Right cardiac atrium (tissue), 5 donors: ENCODE data around the gene DOC2A. TPM values are rescaled to one million over a fixed set of nuclear protein-coding genes. Genes with fewer than 3 reads are reported as not detected.
A peak's percentile ranks its signal among the peaks of the same experiment; 100 is the strongest.
"Not testable (repeated sequence)": the region's sequence is repeated elsewhere in the genome, so short reads cannot be mapped to it uniquely, and the experiment has no call there.

Source experiments
- ATAC-seq, 2 donors: fragments of 200-7000 bp; cut with Tn5 transposase; one replicate each; pipeline versions ENCODE4 v1.8.0 to v1.9.1; 2020; ENCODE audit warnings: moderate library complexity in 2 of 2, mild to moderate bottlenecking in 1 of 2
- DNase-seq, 3 donors: peaks; one replicate each; pipeline ENCODE4 v3.0.0-alpha.2; 2020
- H3K27ac ChIP-seq: one replicate; pipeline ENCODE4 v1.5.1; 2013; ENCODE audit warnings: mild to moderate bottlenecking, low read length, control low read depth, moderate library complexity
- H3K27me3 ChIP-seq: one replicate; pipeline ENCODE4 v1.6.1; 2013; ENCODE audit not compliant: control insufficient read depth, insufficient read depth
- H3K4me1 ChIP-seq: one replicate; pipeline ENCODE4 v1.6.1; 2013; ENCODE audit warnings: low read length; ENCODE audit not compliant: control insufficient read depth, insufficient read depth
- H3K4me3 ChIP-seq: one replicate; pipeline ENCODE4 v1.5.1; 2013; ENCODE audit warnings: low read length, control low read depth
- H3K9me3 ChIP-seq: one replicate; pipeline ENCODE4 v1.6.1; 2013; ENCODE audit warnings: low read length; ENCODE audit not compliant: control insufficient read depth
- WGBS: extraction: QIAGEN DNeasy Blood & Tissue Kit; methylation state at CpG from one replicate; pipeline ENCODE4 v1.1.7; 2013; 5-methylcytosine and 5-hydroxymethylcytosine counted together
- intact Hi-C, 4 donors: fragments of 100-400 bp; cut with DNase I; formaldehyde crosslinking; loops; one replicate each; pipeline versions ENCODE4 v1.11.0 to v1.14.0; 2022 to 2023
- polyA plus RNA-seq: library from polyadenylated mRNA; stranded (reverse); fragments of 200-250 nt; gene quantifications from one replicate; pipeline ENCODE4 v1.2.3, GENCODE V29; 2013
- total RNA-seq, 4 donors: library from RNA; stranded (reverse); fragmentation: NEBNext Ultra II Directional; extraction: Animal tissue kit (Norgen Biotek cat#: 25700); gene quantifications; one replicate each; pipeline ENCODE4 v1.2.1, GENCODE V29; 2021
- donor health status: healthy with polysubstance abuse.
- donor health status: DM: no; HTN: yes; CAD: no.
- donor health status: DM: no; HTN: no; CAD: no.
- donor health status: DM: no; HTN: yes; CAD: no; lungs with severe emphysema.
- donor health status: DM: yes; HTN: yes; CAD: no.

DOC2A gene
- total and polyA plus RNA-seq, 5 donors = 0.40 to 0.77 (median 0.53) TPM

GRCh38 chr16:30041841-30042240 is 31.0 kb upstream of the DOC2A start:
- Histone ChIP-seq H3K27me3 (no peaks in the 10 kb centered on the region), H3K4me3 (no peak overlapping the region), H3K27ac (no peak overlapping the region), H3K9me3 (no peaks in the 10 kb centered on the region), H3K4me1 (no peaks in the 10 kb centered on the region)
- ATAC-seq = no peak
- no peak for DNase-seq
- WGBS = 18% methylated on average over 5 of the region's 5 CpGs
- intact Hi-C loops = loop anchor here in 1 of 4 donors (5.0 kb wide), 1 partner anchor 50 kb away; the partner anchor contains the start of gene TBX6

DNA sequence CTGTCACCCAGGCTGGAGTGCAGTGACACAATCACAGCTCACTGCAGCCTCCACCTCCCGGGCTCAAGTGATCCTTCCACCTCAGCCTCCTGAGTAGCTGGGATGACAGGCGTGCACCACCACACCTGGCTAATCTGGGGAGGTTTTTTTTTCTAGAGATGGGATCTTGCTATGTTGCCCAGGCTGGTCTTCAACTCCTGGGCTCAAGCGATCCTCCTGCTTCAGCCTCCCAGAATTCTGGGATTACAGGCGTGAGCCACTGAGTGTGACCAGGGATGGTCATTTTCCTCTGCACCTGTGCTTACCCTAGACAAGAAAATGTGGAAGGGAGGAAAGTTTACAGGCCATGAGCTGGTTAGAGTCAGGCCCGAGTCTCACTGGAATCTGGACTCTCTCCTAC is 29.9 kb upstream of the DOC2A start:
- H3K27ac ChIP-seq, H3K4me3 ChIP-seq, H3K9me3 ChIP-seq, H3K27me3 ChIP-seq, ATAC-seq, DNase-seq, H3K4me1 ChIP-seq: not testable (repeated sequence)
- intact Hi-C loops = loop anchor here in 1 of 4 donors (5.0 kb wide), 1 partner anchor 52 kb away; the partner anchor contains the start of gene TBX6
- 84% methylated on average over 5 of the region's 5 CpGs for WGBS

DNA sequence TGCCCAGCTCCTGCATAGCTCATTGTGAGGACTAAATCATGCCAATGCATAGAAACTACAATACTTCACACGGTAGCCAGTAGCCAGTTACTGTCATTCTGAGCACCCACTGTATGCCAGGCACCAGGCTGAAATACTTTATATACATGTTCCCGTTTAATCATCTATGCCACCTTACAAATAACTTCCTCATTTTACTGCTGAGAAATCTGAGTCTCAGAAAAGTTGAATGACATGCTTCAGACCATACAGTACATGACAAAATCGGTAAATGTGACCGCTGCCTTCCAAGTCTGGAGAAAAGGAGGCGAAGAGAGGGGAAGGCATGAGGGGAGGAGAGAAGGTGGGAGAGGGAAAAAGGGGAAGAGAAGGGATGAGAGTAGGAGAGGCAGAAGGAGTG is 29.4 kb upstream of the DOC2A start:
- 68% methylated on average over 5 of the region's 5 CpGs for WGBS
- H3K4me3 ChIP-seq = no peak overlapping the region
- H3K4me1 ChIP-seq = no peaks in the 10 kb centered on the region
- H3K9me3 ChIP-seq = no peaks in the 10 kb centered on the region
- no peaks in the 10 kb centered on the region for H3K27me3 ChIP-seq
- DNase-seq (no peak), ATAC-seq (no peak)
- intact Hi-C loops = loop anchor here in 1 of 4 donors (5.0 kb wide), 1 partner anchor 52 kb away; the partner anchor contains the start of gene TBX6
- H3K27ac ChIP-seq = no peak overlapping the region

DNA sequence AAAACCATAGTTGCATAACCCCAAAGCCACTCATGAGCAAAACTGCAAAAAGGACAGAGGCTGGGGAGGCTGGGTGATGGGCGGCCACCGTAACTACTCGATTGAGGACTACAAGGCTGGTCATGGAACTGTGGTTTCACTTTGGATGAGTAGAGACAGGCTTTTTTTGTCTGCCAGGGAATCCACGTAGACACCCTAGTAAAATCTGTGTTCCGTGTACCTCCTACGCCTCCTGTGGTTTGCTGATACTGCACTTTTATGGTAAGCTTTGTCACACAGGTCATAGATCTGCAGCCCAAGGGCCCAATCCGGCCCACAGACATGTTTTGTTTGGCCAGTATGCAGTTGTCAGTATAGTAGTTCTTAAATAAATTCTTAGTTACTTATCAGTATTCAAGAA is 22.4 kb upstream of the DOC2A start:
- no peak for DNase-seq
- Histone ChIP-seq H3K9me3 (no peaks in the 10 kb centered on the region), H3K27me3 (no peaks in the 10 kb centered on the region), H3K4me3 (no peak overlapping the region), H3K27ac (no peak overlapping the region), H3K4me1 (no peaks in the 10 kb centered on the region)
- ATAC-seq = no peak
- 68% methylated on average over 7 of the region's 7 CpGs for WGBS
- intact Hi-C loops = no loop called here

DNA sequence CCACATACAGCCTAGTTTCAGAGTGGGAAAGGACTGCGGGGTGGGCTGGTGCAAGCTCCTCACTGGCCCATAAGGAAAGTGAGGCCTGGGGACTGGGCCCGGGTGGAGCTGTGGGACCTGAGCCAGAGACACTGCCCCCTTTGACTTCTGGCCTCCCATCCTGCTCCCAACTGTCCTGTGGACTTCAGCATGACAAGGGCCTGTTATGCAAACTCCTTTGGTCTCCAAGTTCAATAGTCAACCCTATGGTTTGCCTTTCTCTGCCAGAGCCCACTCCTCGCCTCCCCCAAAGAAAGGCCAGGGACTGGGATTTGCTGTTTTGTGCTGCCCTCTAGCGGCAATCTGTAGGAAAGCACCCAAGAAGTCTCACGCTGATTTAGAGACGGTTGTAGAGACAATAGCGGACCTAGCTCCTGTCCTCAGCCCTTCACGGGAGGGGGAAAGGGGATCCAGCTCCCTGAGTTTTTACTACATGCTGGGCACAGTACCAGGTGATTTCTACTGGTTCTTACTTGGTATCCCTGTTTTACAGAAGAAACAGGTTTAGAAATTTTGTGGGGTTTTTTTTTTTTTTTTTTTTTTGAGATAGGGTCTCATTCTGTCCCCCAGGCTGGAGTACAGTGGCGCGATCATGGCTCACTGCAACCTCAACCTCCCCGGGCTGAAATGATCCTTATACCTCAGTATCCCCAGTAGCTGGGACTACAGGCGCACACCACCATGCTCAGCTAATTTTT is 21.4 kb upstream of the DOC2A start:
- Histone ChIP-seq H3K27me3 (no peaks in the 10 kb centered on the region), H3K4me1 (no peaks in the 10 kb centered on the region), H3K4me3 (no peak overlapping the region), H3K9me3 (no peaks in the 10 kb centered on the region), H3K27ac (no peak overlapping the region)
- 25% methylated on average over 12 of the region's 12 CpGs for WGBS
- ATAC-seq (no peak), DNase-seq (peak in 1 of 3 donors; percentile 40)
- intact Hi-C loops = no loop called here

GRCh38 chr16:30031477-30031918 is 20.7 kb upstream of the DOC2A start:
- ATAC-seq = no peak
- WGBS = 20% methylated on average over 11 of the region's 11 CpGs
- Histone ChIP-seq H3K4me3 (no peak overlapping the region), H3K27me3 (no peaks in the 10 kb centered on the region), H3K4me1 (no peaks in the 10 kb centered on the region), H3K9me3 (no peaks in the 10 kb centered on the region), H3K27ac (no peak overlapping the region)
- intact Hi-C loops = no loop called here
- no peak for DNase-seq

DNA sequence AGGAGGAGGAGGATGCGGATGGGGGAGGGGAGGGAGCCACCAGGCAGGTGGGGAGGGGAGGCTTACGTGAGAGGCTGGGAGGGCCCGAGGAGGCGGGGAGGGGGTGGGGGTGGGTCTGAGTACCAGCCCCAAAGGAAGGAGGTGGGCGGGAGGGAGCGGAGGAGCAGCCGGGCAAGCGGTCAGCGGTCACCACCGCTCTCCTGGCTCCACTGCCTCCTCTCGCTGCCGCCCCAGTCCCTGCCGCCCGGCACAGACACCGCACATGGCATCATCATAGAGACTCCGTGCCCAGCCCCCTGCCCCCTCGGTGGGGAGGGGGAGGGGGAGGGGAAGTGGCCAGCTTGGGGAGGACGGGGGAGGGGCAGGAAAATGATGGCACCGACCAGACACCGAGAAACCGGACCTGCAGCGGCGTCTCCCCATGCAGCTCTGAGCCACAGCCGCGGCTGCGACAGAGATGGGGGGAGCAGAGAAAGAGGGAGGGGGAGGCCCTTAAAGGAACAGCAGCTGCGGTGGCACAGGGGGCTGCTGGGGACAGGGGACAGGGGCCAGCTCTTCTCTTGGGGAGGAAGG is 20.1 kb upstream of the DOC2A start, which contains the start of gene TLCD3B:
Gene TLCD3B (minus strand): TSS at position 431 of the 573 bp plus-strand sequence. CDS start 744 bp downstream, outside the sequence.
- DNase-seq (peak in 1 of 3 donors; percentile 54), ATAC-seq (peak in 1 of 2 donors; percentile 15)
- no peaks in the 10 kb centered on the region for H3K9me3 ChIP-seq
- intact Hi-C loops = no loop called here
- 1% methylated on average over 27 of the region's 27 CpGs for WGBS
- H3K27ac ChIP-seq = no peak within 1 kb of the TSS
- no peaks in the 10 kb centered on the region for H3K4me1 ChIP-seq
- no peak within 1 kb of the TSS for H3K4me3 ChIP-seq
- no peaks in the 10 kb centered on the region for H3K27me3 ChIP-seq

- Histone ChIP-seq H3K4me1 (no peaks in the 10 kb centered on the region), H3K4me3 (no peak overlapping the region), H3K27ac (no peak overlapping the region), H3K27me3 (no peaks in the 10 kb centered on the region), H3K9me3 (no peaks in the 10 kb centered on the region)
- intact Hi-C loops = no loop called here
- ATAC-seq (no peak), DNase-seq (peak in 1 of 3 donors; percentile 49)
- WGBS = 23% methylated on average over 23 of the region's 23 CpGs
These were observed 19.3 kb upstream of the DOC2A start for GRCh38 chr16:30030011-30030685.

- H3K27ac ChIP-seq = no peak overlapping the region
- intact Hi-C loops = loop anchor here in 2 of 4 donors (10.0 kb wide), 1 partner anchor 334 kb away; no protein-coding TSS in a partner anchor
- no peaks in the 10 kb centered on the region for H3K27me3 ChIP-seq
- H3K4me1 ChIP-seq = no peaks in the 10 kb centered on the region
- H3K9me3 ChIP-seq = no peaks in the 10 kb centered on the region
- no peak overlapping the region for H3K4me3 ChIP-seq
- ATAC-seq = peak in 1 of 2 donors; percentile 27
- peak in 1 of 3 donors; percentile 62 for DNase-seq
- WGBS = 12% methylated on average over 18 of the region's 18 CpGs
These were observed 17.7 kb upstream of the DOC2A start for GRCh38 chr16:30028438-30029076.

GRCh38 chr16:30027588-30028437 is 17.0 kb upstream of the DOC2A start:
- Histone ChIP-seq H3K27me3 (no peaks in the 10 kb centered on the region), H3K4me3 (no peak overlapping the region), H3K9me3 (no peaks in the 10 kb centered on the region), H3K27ac (no peak overlapping the region), H3K4me1 (no peaks in the 10 kb centered on the region)
- ATAC-seq = no peak
- intact Hi-C loops = loop anchor here in 2 of 4 donors (10.0 kb wide), 1 partner anchor 333 kb away; no protein-coding TSS in a partner anchor
- 35% methylated on average over 13 of the region's 13 CpGs for WGBS
- DNase-seq = peak in 1 of 3 donors; percentile 40
